OCI-LY7 (cell line): Measurements from ENCODE around the gene TFEC.
"Not testable (repeated sequence)": the region's sequence is repeated elsewhere in the genome, so short reads cannot be mapped to it uniquely, and the experiment has no call there.

Experiments used
- CTCF ChIP-seq: fragments of 200-600 bp; sonication (generic); conservative IDR thresholded peaks from 2 replicates; pipeline ENCODE4 v1.5.1; 2014; ENCODE audit warnings: mild to moderate bottlenecking, antibody characterized with exemption, low read length, moderate library complexity, mixed read lengths
- EZH2phosphoT487 ChIP-seq: fragments of 200-600 bp; sonication (generic); IDR thresholded peaks from 2 replicates; pipeline ENCODE4 v1.6.1; 2018; ENCODE audit warnings: low read depth, borderline replicate concordance, mild to moderate bottlenecking, mixed run types, antibody characterized with exemption, low read length, moderate library complexity, mixed read lengths

DNA sequence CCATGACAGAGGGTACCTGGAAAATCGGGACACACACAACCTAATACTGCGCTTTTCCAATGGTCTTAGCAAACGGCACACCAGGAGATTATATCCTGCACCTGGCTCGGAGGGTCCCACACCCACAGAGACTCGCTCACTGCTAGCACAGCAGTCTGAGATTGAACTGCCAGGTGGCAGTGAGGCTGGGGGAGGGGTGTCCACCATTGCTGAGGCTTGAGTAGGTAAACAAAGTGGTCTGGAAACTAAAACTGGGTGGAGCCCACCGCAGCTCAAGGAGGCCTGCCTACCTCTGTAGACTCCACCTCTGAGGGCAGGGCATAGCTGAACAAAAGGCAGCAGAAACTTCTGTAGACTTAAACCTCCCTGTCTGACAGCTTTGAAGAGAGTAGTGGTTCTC, 16.7 kb upstream of the TFEC start:
- not testable (repeated sequence) for TF ChIP-seq CTCF, EZH2phosphoT487
